MG63 (cell line): Measurements from ENCODE around the gene KRT76. TPM values are rescaled to one million over a fixed set of nuclear protein-coding genes. Genes with fewer than 3 reads are reported as not detected.

Experiments
- DNase-seq: peaks from one replicate; pipeline ENCODE4 v3.0.0-alpha.2; 2020
- H3K27me3 ChIP-seq: fragments of 250-450 bp; sonication (Bioruptor Pico); 2 replicates; pipeline ENCODE4 v1.5.1; 2020; ENCODE audit warnings: mild to moderate bottlenecking, moderate library complexity
- H3K36me3 ChIP-seq: fragments of 250-450 bp; sonication (Bioruptor Pico); 2 replicates; pipeline ENCODE4 v1.5.1; 2020; ENCODE audit warnings: mild to moderate bottlenecking, moderate library complexity
- H3K4me3 ChIP-seq: fragments of 250-450 bp; sonication (Bioruptor Pico); 2 replicates; pipeline ENCODE4 v1.5.1; 2020; ENCODE audit warnings: mild to moderate bottlenecking, moderate library complexity
- H3K9me3 ChIP-seq: fragments of 250-450 bp; sonication (Bioruptor Pico); 2 replicates; pipeline ENCODE4 v1.5.1; 2020; ENCODE audit warnings: mild to moderate bottlenecking, moderate library complexity
- total RNA-seq: library from RNA; depleted of rRNA; stranded (reverse); fragments of >200 nt; shearing (Covaris generic); gene quantifications from 2 replicates; pipeline ENCODE4 v1.2.3, GENCODE V29; 2014; ENCODE audit warnings: low replicate concordance

Gene KRT76
- total RNA-seq, 1 experiment from 2014 or later, result not detected

- no peaks in the 10 kb centered on the region for H3K36me3 ChIP-seq
- H3K9me3 ChIP-seq, result no peaks in the 10 kb centered on the region
- no peak for DNase-seq
- no peak overlapping the region for H3K4me3 ChIP-seq
- no peaks in the 10 kb centered on the region for H3K27me3 ChIP-seq
Observed at GRCh38 chr12:52815676-52816588, 38.8 kb upstream of the KRT76 start.

GRCh38 chr12:52815161-52815560, 38.0 kb upstream of the KRT76 start:
- H3K9me3 ChIP-seq, result no peaks in the 10 kb centered on the region
- no peaks in the 10 kb centered on the region for H3K36me3 ChIP-seq
- no peaks in the 10 kb centered on the region for H3K27me3 ChIP-seq
- DNase-seq, result no peak
- no peak overlapping the region for H3K4me3 ChIP-seq

- Histone ChIP-seq H3K36me3 (no peaks in the 10 kb centered on the region), H3K4me3 (no peak overlapping the region), H3K27me3 (no peaks in the 10 kb centered on the region), H3K9me3 (no peaks in the 10 kb centered on the region)
- DNase-seq, result no peak
Observed at GRCh38 chr12:52814710-52815155, 37.6 kb upstream of the KRT76 start.

GRCh38 chr12:52813885-52814709, 37.0 kb upstream of the KRT76 start, which contains the start of gene KRT4:
Gene KRT4, minus strand, starts transcription at chr12:52814116. Its CDS starts 58 bp downstream, at chr12:52814058.
- Histone ChIP-seq H3K4me3 (no peak within 1 kb of the TSS), H3K27me3 (no peaks in the 10 kb centered on the region), H3K9me3 (no peaks in the 10 kb centered on the region), H3K36me3 (no peaks in the 10 kb centered on the region)
- DNase-seq, result no peak

GRCh38 chr12:52813203-52813819, 36.2 kb upstream of the KRT76 start:
- Histone ChIP-seq H3K9me3 (no peaks in the 10 kb centered on the region), H3K4me3 (no peak overlapping the region), H3K27me3 (no peaks in the 10 kb centered on the region; the same call in 1 of the 2 replicates), H3K36me3 (no peaks in the 10 kb centered on the region)
- DNase-seq, result no peak

GRCh38 chr12:52812749-52813148, 35.6 kb upstream of the KRT76 start:
- no peak for DNase-seq
- no peaks in the 10 kb centered on the region; the same call in 1 of the 2 replicates for H3K27me3 ChIP-seq
- no peaks in the 10 kb centered on the region for H3K36me3 ChIP-seq
- H3K4me3 ChIP-seq, result no peak overlapping the region
- H3K9me3 ChIP-seq, result no peaks in the 10 kb centered on the region

- no peak overlapping the region for H3K4me3 ChIP-seq
- H3K27me3 ChIP-seq, result no peaks in the 10 kb centered on the region; the same call in 1 of the 2 replicates
- no peak for DNase-seq
- H3K9me3 ChIP-seq, result no peaks in the 10 kb centered on the region
- no peaks in the 10 kb centered on the region for H3K36me3 ChIP-seq
Observed at GRCh38 chr12:52812073-52812400, 34.9 kb upstream of the KRT76 start.

GRCh38 chr12:52811191-52812072, 34.3 kb upstream of the KRT76 start:
- no peaks in the 10 kb centered on the region for H3K36me3 ChIP-seq
- no peaks in the 10 kb centered on the region; the same call in 1 of the 2 replicates for H3K27me3 ChIP-seq
- no peak overlapping the region for H3K4me3 ChIP-seq
- no peak for DNase-seq
- H3K9me3 ChIP-seq, result no peaks in the 10 kb centered on the region

GRCh38 chr12:52810554-52810953, 33.4 kb upstream of the KRT76 start:
- Histone ChIP-seq H3K36me3 (no peaks in the 10 kb centered on the region), H3K4me3 (no peak overlapping the region), H3K27me3 (no peaks in the 10 kb centered on the region; the same call in 1 of the 2 replicates), H3K9me3 (no peaks in the 10 kb centered on the region)
- no peak for DNase-seq

GRCh38 chr12:52809166-52809565, 32.0 kb upstream of the KRT76 start:
- Histone ChIP-seq H3K36me3 (no peaks in the 10 kb centered on the region), H3K9me3 (no peaks in the 10 kb centered on the region), H3K27me3 (no peaks in the 10 kb centered on the region; the same call in 1 of the 2 replicates), H3K4me3 (no peak overlapping the region)
- DNase-seq, result no peak

GRCh38 chr12:52808573-52809160, 31.5 kb upstream of the KRT76 start:
- Histone ChIP-seq H3K27me3 (no peaks in the 10 kb centered on the region; the same call in 1 of the 2 replicates), H3K4me3 (no peak overlapping the region), H3K36me3 (no peaks in the 10 kb centered on the region), H3K9me3 (no peaks in the 10 kb centered on the region)
- no peak for DNase-seq

GRCh38 chr12:52807544-52808470, 30.7 kb upstream of the KRT76 start:
- Histone ChIP-seq H3K4me3 (no peak overlapping the region), H3K27me3 (no peaks in the 10 kb centered on the region; the same call in 1 of the 2 replicates), H3K9me3 (no peaks in the 10 kb centered on the region), H3K36me3 (no peaks in the 10 kb centered on the region)
- DNase-seq, result no peak

- Histone ChIP-seq H3K27me3 (no peaks in the 10 kb centered on the region; the same call in 1 of the 2 replicates), H3K36me3 (no peaks in the 10 kb centered on the region), H3K4me3 (no peak overlapping the region), H3K9me3 (no peaks in the 10 kb centered on the region)
- DNase-seq, result no peak
Observed at GRCh38 chr12:52806821-52807543, 29.8 kb upstream of the KRT76 start.

GRCh38 chr12:52806169-52806811, 29.1 kb upstream of the KRT76 start:
- Histone ChIP-seq H3K9me3 (no peaks in the 10 kb centered on the region), H3K4me3 (no peak overlapping the region), H3K27me3 (no peaks in the 10 kb centered on the region; the same call in 1 of the 2 replicates), H3K36me3 (no peaks in the 10 kb centered on the region)
- DNase-seq, result no peak
